IMR-90 (cell line): ENCODE measurements around the gene KIF12. TPM values are rescaled to one million over a fixed set of nuclear protein-coding genes. Genes with fewer than 3 reads are reported as not detected.

Experiments
- ATAC-seq: fragments of 200-7000 bp; cut with Tn5 transposase; 2 replicates; pipeline ENCODE4 v1.9.1; 2020; ENCODE audit warnings: low read depth, mild to moderate bottlenecking, moderate library complexity
- BruUV-seq: library from RNA; stranded (reverse); fragments of 400-500 nt; replicated peaks from 2 replicates; lab custom pipeline; 2021; lab: Mats Ljungman, UMichigan
- CTCF ChIA-PET: fragments of 300-600 bp; formaldehyde crosslinking; extraction: SDS; loops from one replicate; lab custom pipeline; 2021; ENCODE audit warnings: antibody characterized with exemption; lab: Yijun Ruan, JAX
- POLR2A ChIA-PET: fragments of 300-600 bp; sonication (Branson Sonifier 250); formaldehyde crosslinking; loops from one replicate; lab custom pipeline; 2022; ENCODE audit warnings: antibody characterized with exemption; ENCODE audit not compliant: unreplicated experiment; lab: Charles Lee
- DNase-seq: peaks from one replicate; pipeline ENCODE4 v3.0.0; 2013
- H2AFZ ChIP-seq: replicated peaks from 2 replicates; pipeline ENCODE3; 2013; ENCODE audit warnings: low read length, mild to moderate bottlenecking; ENCODE audit not compliant: poor library complexity
- H2AK5ac ChIP-seq: 2 replicates; pipeline ENCODE4 v1.6.1; 2013; ENCODE audit warnings: low read depth, low read length, inconsistent platforms
- H2AK9ac ChIP-seq: replicated peaks from 2 replicates; pipeline ENCODE3; 2013; ENCODE audit warnings: mild to moderate bottlenecking, low read depth, low read length, moderate library complexity; ENCODE audit not compliant: poor library complexity
- H2BK120ac ChIP-seq: 2 replicates; pipeline ENCODE4 v1.6.1; 2013; ENCODE audit warnings: low read depth, low read length, inconsistent platforms
- H2BK15ac ChIP-seq: 3 replicates; pipeline ENCODE4 v1.6.1; 2013; ENCODE audit warnings: low read depth, low read length, inconsistent platforms
- H2BK20ac ChIP-seq: 2 replicates; pipeline ENCODE4 v1.6.1; 2013; ENCODE audit warnings: low read depth, mild to moderate bottlenecking, inconsistent platforms, low read length, moderate library complexity
- H2BK5ac ChIP-seq: 2 replicates; pipeline ENCODE4 v1.6.1; 2013; ENCODE audit warnings: mild to moderate bottlenecking, low read depth, low read length, inconsistent platforms; ENCODE audit not compliant: poor library complexity, severe bottlenecking
- H3K14ac ChIP-seq: replicated peaks from 2 replicates; pipeline ENCODE4 v1.6.1; 2013; ENCODE audit warnings: low read depth, low read length, inconsistent platforms
- H3K18ac ChIP-seq: 2 replicates; pipeline ENCODE4 v1.6.1; 2013; ENCODE audit warnings: low read depth, low read length, control low read depth
- H3K23ac ChIP-seq: 2 replicates; pipeline ENCODE4 v1.6.1; 2013; ENCODE audit warnings: low read depth, low read length, inconsistent platforms
- H3K27ac ChIP-seq: 2 replicates; pipeline ENCODE4 v1.5.1; 2013; ENCODE audit warnings: mild to moderate bottlenecking, control low read depth, low read length; ENCODE audit not compliant: insufficient read depth
- H3K27me3 ChIP-seq: 2 replicates; pipeline ENCODE4 v1.6.1; 2013; ENCODE audit warnings: low read length; ENCODE audit not compliant: control insufficient read depth, insufficient read depth
- H3K36me3 ChIP-seq: 2 replicates; pipeline ENCODE4 v1.6.1; 2013; ENCODE audit warnings: low read length, mixed read lengths; ENCODE audit not compliant: control insufficient read depth, insufficient read depth
- H3K4ac ChIP-seq: 2 replicates; pipeline ENCODE4 v1.6.1; 2013; ENCODE audit warnings: low read depth, low read length, inconsistent platforms
- H3K4me1 ChIP-seq: 2 replicates; pipeline ENCODE4 v1.6.1; 2013; ENCODE audit warnings: low read length, mixed read lengths; ENCODE audit not compliant: control insufficient read depth, insufficient read depth
- H3K4me2 ChIP-seq: 2 replicates; pipeline ENCODE4 v1.6.1; 2013; ENCODE audit warnings: low read depth, mild to moderate bottlenecking, control low read depth, low read length, moderate library complexity
- H3K4me3 ChIP-seq: 2 replicates; pipeline ENCODE4 v1.5.1; 2013; ENCODE audit warnings: low read depth, mild to moderate bottlenecking, control low read depth, low read length, moderate library complexity; ENCODE audit not compliant: insufficient read depth
- H3K56ac ChIP-seq: 2 replicates; pipeline ENCODE4 v1.6.1; 2013; ENCODE audit warnings: low read length, inconsistent platforms; ENCODE audit not compliant: insufficient read depth; ENCODE audit errors: extremely low read depth
- H3K79me1 ChIP-seq, 2 experiments: 2 replicates each; pipeline ENCODE4 v1.6.1; 2013; ENCODE audit warnings: low read length in 2 of 2, inconsistent platforms in 1 of 2, low read depth in 1 of 2
- H3K9ac ChIP-seq: 2 replicates; pipeline ENCODE4 v1.6.1; 2013; ENCODE audit warnings: low read depth, low read length, control low read depth
- H3K9me1 ChIP-seq: 2 replicates; pipeline ENCODE4 v1.6.1; 2013; ENCODE audit warnings: low read length, inconsistent platforms; ENCODE audit not compliant: insufficient read depth
- H3K9me3 ChIP-seq: 2 replicates; pipeline ENCODE4 v1.6.1; 2013; ENCODE audit warnings: low read length; ENCODE audit not compliant: control insufficient read depth, insufficient read depth
- H4K20me1 ChIP-seq: 2 replicates; pipeline ENCODE4 v1.6.1; 2013; ENCODE audit warnings: low read length, inconsistent platforms; ENCODE audit not compliant: insufficient read depth
- H4K5ac ChIP-seq: 2 replicates; pipeline ENCODE4 v1.6.1; 2013; ENCODE audit warnings: mild to moderate bottlenecking, low read depth, low read length, control low read depth
- H4K8ac ChIP-seq, 2 experiments: 2 replicates each; pipeline ENCODE4 v1.6.1; 2013; ENCODE audit warnings: low read depth in 2 of 2, low read length in 2 of 2, control low read depth in 1 of 2, inconsistent platforms in 1 of 2
- H4K91ac ChIP-seq: 2 replicates; pipeline ENCODE4 v1.6.1; 2013; ENCODE audit warnings: low read depth, low read length, inconsistent platforms; ENCODE audit not compliant: insufficient read depth
- BHLHE40 ChIP-seq: fragments of 150-350 bp; IDR thresholded peaks from 2 replicates; pipeline ENCODE4 v1.6.1; 2016; ENCODE audit warnings: mild to moderate bottlenecking, low read depth, low read length
- CEBPB ChIP-seq: IDR thresholded peaks from 2 replicates; pipeline ENCODE4 v1.6.1; 2012; ENCODE audit warnings: low read depth, low read length, improper control_type of control experiment
- FOS ChIP-seq: fragments of 150-350 bp; IDR thresholded peaks from 2 replicates; pipeline ENCODE4 v1.6.1; 2016; ENCODE audit warnings: low read depth, low read length
- MAZ ChIP-seq: IDR thresholded peaks from 2 replicates; pipeline ENCODE4 v1.6.1; 2012; ENCODE audit warnings: low read depth, mild to moderate bottlenecking, low read length, improper control_type of control experiment, moderate library complexity, borderline replicate concordance
- MXI1 ChIP-seq: IDR thresholded peaks from 2 replicates; pipeline ENCODE4 v1.6.1; 2012; ENCODE audit warnings: low read depth, mild to moderate bottlenecking, low read length, moderate library complexity, borderline replicate concordance
- POLR2A ChIP-seq: IDR thresholded peaks from 2 replicates; pipeline ENCODE4 v1.6.1; 2012; ENCODE audit warnings: mild to moderate bottlenecking, low read depth, low read length
- RAD21 ChIP-seq: IDR thresholded peaks from 2 replicates; pipeline ENCODE4 v1.6.1; 2012; ENCODE audit warnings: low read length, improper control_type of control experiment
- RCOR1 ChIP-seq: IDR thresholded peaks from 2 replicates; pipeline ENCODE4 v1.6.1; 2012; ENCODE audit warnings: mild to moderate bottlenecking, low read length, improper control_type of control experiment; ENCODE audit not compliant: insufficient replicate concordance
- RFX5 ChIP-seq: IDR thresholded peaks from 2 replicates; pipeline ENCODE4 v1.8.0; 2012; ENCODE audit warnings: low read depth, mild to moderate bottlenecking, low read length, moderate library complexity
- SMC3 ChIP-seq: fragments of 150-350 bp; IDR thresholded peaks from 2 replicates; pipeline ENCODE4 v1.6.1; 2016; ENCODE audit warnings: low read depth, mild to moderate bottlenecking, antibody characterized with exemption, low read length, moderate library complexity
- USF2 ChIP-seq: fragments of 150-350 bp; IDR thresholded peaks from 2 replicates; pipeline ENCODE4 v1.6.1; 2017; ENCODE audit warnings: mild to moderate bottlenecking, antibody characterized with exemption, low read length, low read depth
- WGBS, 2 experiments: methylation state at CpG; one replicate each; pipeline versions ENCODE4 v1.1.5 to v1.1.7; 2013; ENCODE audit warnings: missing lambda C conversion rate in 2 of 2; ENCODE audit not compliant: insufficient read length in 1 of 2; ENCODE audit errors: extremely low coverage in 2 of 2; 5-methylcytosine and 5-hydroxymethylcytosine counted together
- dilution Hi-C: fragments of 300-500 bp; cut with HindIII; formaldehyde crosslinking; loops from one replicate; pipeline ENCODE4 v1.14.3; 2018; ENCODE audit warnings: low sequenced_read_pairs; ENCODE audit not compliant: unreplicated experiment
- in situ Hi-C: fragments of 300-500 bp; cut with MboI; formaldehyde crosslinking; loops from 3 replicates; pipeline ENCODE4 v1.14.3; 2019; ENCODE audit warnings: low sequenced_read_pairs, inconsistent platforms, mixed read lengths
- intact Hi-C: fragments of 100-400 bp; cut with micrococcal nuclease; formaldehyde crosslinking; loops from 2 replicates; pipeline ENCODE4 v1.10.0; 2022
- polyA plus RNA-seq, 3 experiments: library from polyadenylated mRNA; depleted of rRNA; stranded (reverse); fragments of >200 nt; gene quantifications; 2 replicates each; pipeline ENCODE4 v1.2.3, GENCODE V29; 2012; ENCODE audit warnings: low replicate concordance in 1 of 3
- total RNA-seq: library from RNA; depleted of rRNA; stranded (reverse); fragments of >200 nt; gene quantifications from 2 replicates; pipeline ENCODE4 v1.2.3, GENCODE V29; 2012
- TF ChIP-seq, protein P1 (sequence below): fragments of 150-350 bp; IDR thresholded peaks from 2 replicates; pipeline ENCODE4 v1.6.1; 2016; ENCODE audit warnings: low read depth, mild to moderate bottlenecking, low read length, moderate library complexity, borderline replicate concordance

KIF12 gene
- total and polyA plus RNA-seq, 2 of the 4 experiments (the other 2 are of a cell fraction): not detected

DNA sequence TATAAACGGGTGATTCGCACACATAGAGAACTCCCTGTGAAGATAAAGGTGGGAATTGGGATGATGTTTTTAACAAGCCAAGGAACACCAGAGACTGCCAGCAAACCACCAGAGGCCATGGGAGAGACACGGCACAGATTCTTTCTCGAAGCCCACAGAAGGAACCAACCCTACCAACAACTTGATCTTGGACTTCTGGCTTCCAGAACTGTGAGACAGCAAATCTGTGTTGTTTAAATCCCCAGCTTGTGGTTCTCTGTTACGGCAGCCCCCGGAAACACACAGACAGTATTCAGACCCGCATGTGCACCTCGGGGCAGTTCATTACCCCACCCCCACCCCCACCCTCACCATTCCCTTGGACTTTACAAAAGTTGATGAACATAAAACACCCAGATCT, 33.8 kb downstream of the KIF12 start:
- intact Hi-C loops (no loop called here), in situ Hi-C loops (no loop called here), dilution Hi-C loops (no loop called here)
- no peak overlapping the region for H3K4ac ChIP-seq
- no peak overlapping the region for H3K9ac ChIP-seq
- H4K91ac ChIP-seq: no peak overlapping the region
- no peak overlapping the region for H3K27ac ChIP-seq
- no peaks in the 10 kb centered on the region for H3K79me1 ChIP-seq
- no peak overlapping the region for H2AFZ ChIP-seq
- TF ChIP-seq POLR2A: no peak
- TF ChIP-seq RFX5: no peak
- TF ChIP-seq BHLHE40: no peak
- no peak for TF ChIP-seq FOS
- TF ChIP-seq USF2: no peak
- TF ChIP-seq, protein P1, sequence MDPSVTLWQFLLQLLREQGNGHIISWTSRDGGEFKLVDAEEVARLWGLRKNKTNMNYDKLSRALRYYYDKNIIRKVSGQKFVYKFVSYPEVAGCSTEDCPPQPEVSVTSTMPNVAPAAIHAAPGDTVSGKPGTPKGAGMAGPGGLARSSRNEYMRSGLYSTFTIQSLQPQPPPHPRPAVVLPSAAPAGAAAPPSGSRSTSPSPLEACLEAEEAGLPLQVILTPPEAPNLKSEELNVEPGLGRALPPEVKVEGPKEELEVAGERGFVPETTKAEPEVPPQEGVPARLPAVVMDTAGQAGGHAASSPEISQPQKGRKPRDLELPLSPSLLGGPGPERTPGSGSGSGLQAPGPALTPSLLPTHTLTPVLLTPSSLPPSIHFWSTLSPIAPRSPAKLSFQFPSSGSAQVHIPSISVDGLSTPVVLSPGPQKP: no peak
- no peak for TF ChIP-seq MXI1
- no peak for TF ChIP-seq RAD21
- TF ChIP-seq SMC3: no peak
- no peak for TF ChIP-seq MAZ
- TF ChIP-seq RCOR1: no peak
- no peak for TF ChIP-seq CEBPB
- H3K56ac ChIP-seq: no peak overlapping the region
- no peak overlapping the region for H3K23ac ChIP-seq
- peaks cover 22% of the 10 kb centered on the region for H3K27me3 ChIP-seq
- no peaks in the 10 kb centered on the region for H3K4me1 ChIP-seq
- no peak for ATAC-seq
- WGBS, 2 experiments: no CpG with 5 or more reads among the region's 8 CpGs
- H2AK9ac ChIP-seq: no peak overlapping the region
- no peak overlapping the region for H2BK20ac ChIP-seq
- no peak overlapping the region for H3K4me2 ChIP-seq
- no peak overlapping the region for H4K8ac ChIP-seq
- H3K18ac ChIP-seq: no peak overlapping the region
- H3K9me1 ChIP-seq: no peaks in the 10 kb centered on the region
- POLR2A ChIA-PET: no interaction called here
- H2BK120ac ChIP-seq: no peak overlapping the region
- H3K4me3 ChIP-seq: no peak overlapping the region
- CTCF ChIA-PET: no interaction called here
- no peaks in the 10 kb centered on the region for H3K36me3 ChIP-seq
- no peaks in the 10 kb centered on the region for H3K9me3 ChIP-seq
- no TSS peak for BruUV-seq
- H2BK5ac ChIP-seq: no peak overlapping the region
- no peak overlapping the region for H2AK5ac ChIP-seq
- H3K14ac ChIP-seq: no peak overlapping the region
- H4K5ac ChIP-seq: no peak overlapping the region
- H4K20me1 ChIP-seq: no peaks in the 10 kb centered on the region
- no peak overlapping the region for H2BK15ac ChIP-seq
- DNase-seq: no peak
